ENCODE results near the gene SLCO3A1.

DNA sequence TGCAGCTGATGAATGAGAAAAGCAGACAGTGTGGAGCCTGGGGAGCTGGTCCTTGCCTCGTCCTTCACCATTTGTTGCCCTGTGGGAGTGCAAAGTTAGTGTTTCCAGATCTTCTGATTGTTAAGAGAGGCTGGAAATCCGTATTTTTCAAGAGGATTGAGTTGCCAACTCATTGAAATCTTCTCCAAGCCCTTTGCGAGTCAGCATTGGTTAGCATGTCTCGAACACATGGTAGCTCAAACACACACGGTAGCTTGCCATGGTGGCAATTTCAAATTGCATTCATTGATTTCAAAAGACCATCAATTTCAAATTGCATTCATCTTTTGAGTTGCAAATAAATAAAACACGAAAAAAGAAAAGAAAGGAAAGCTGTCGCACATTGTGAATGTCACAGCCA is 70.7 kb downstream of the SLCO3A1 start:
- TF ChIP-seq, protein P1, sequence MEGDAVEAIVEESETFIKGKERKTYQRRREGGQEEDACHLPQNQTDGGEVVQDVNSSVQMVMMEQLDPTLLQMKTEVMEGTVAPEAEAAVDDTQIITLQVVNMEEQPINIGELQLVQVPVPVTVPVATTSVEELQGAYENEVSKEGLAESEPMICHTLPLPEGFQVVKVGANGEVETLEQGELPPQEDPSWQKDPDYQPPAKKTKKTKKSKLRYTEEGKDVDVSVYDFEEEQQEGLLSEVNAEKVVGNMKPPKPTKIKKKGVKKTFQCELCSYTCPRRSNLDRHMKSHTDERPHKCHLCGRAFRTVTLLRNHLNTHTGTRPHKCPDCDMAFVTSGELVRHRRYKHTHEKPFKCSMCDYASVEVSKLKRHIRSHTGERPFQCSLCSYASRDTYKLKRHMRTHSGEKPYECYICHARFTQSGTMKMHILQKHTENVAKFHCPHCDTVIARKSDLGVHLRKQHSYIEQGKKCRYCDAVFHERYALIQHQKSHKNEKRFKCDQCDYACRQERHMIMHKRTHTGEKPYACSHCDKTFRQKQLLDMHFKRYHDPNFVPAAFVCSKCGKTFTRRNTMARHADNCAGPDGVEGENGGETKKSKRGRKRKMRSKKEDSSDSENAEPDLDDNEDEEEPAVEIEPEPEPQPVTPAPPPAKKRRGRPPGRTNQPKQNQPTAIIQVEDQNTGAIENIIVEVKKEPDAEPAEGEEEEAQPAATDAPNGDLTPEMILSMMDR (conservative IDR thresholded peaks at IDR 0.05; ENCODE audit: low read length): no peak
- TF ChIP-seq EZH2phosphoT487 (IDR thresholded peaks at IDR 0.05; ENCODE audit: borderline replicate concordance): no peak

Data from Loucy (cell line).